Thyroid gland (tissue), 4 donors: ENCODE data around the gene HDGFL2. TPM values are rescaled to one million over a fixed set of nuclear protein-coding genes. Genes with fewer than 3 reads are reported as not detected.

Source experiments
- DNase-seq, 2 donors: peaks; one replicate each; pipeline ENCODE4 v3.0.0-alpha.2; 2019
- H3K27ac ChIP-seq, 3 donors: fragments of 200-600 bp; sonication (generic); 1 replicate in 2 of 3; 2 replicates in 1 of 3; pipeline ENCODE4 v1.5.1; 2016 to 2019; ENCODE audit warnings: mild to moderate bottlenecking in 1 of 3, moderate library complexity in 1 of 3
- H3K27me3 ChIP-seq: fragments of 200-600 bp; sonication (generic); one replicate; pipeline ENCODE4 v1.5.1; 2019
- H3K36me3 ChIP-seq, 2 donors: fragments of 200-600 bp; sonication (generic); one replicate each; pipeline ENCODE4 v1.5.1; 2016 to 2019
- H3K4me1 ChIP-seq, 2 donors: fragments of 200-600 bp; sonication (generic); one replicate each; pipeline ENCODE4 v1.5.1; 2017 to 2019
- H3K4me3 ChIP-seq, 3 donors: fragments of 200-600 bp; sonication (generic); replicated peaks in 1 of 3; 1 replicate in 2 of 3; 2 replicates in 1 of 3; pipeline ENCODE4 v1.5.1; 2016; ENCODE audit warnings: mild to moderate bottlenecking in 1 of 3
- H3K9me3 ChIP-seq: fragments of 200-600 bp; sonication (generic); one replicate; pipeline ENCODE4 v1.5.1; 2017
- CTCF ChIP-seq, 6 experiments: fragments of 200-600 bp in 3 of 6; fragments of 450-650 bp in 3 of 6; sonication (generic) in 3 of 6; IDR thresholded peaks; one replicate each; pipeline ENCODE4 v1.5.1; 2016 to 2019; ENCODE audit warnings: antibody characterized with exemption in 6 of 6, mild to moderate bottlenecking in 2 of 6, inconsistent platforms in 1 of 6, moderate library complexity in 1 of 6
- POLR2A ChIP-seq, 2 donors: fragments of 450-650 bp; IDR thresholded peaks; one replicate each; pipeline ENCODE4 v1.6.1; 2017; ENCODE audit warnings: antibody characterized with exemption in 2 of 2, mild to moderate bottlenecking in 2 of 2, moderate library complexity in 1 of 2
- whole genome bisulfite sequencing, 2 donors: methylation state at CpG; one replicate each; pipeline ENCODE4 v1.1.5; 2017; 5-methylcytosine and 5-hydroxymethylcytosine counted together
- intact Hi-C: fragments of 100-400 bp; cut with DNase I; formaldehyde crosslinking; loops from one replicate; pipeline ENCODE4 v1.15.1; 2023
- total RNA-seq, 4 donors: library from RNA; depleted of rRNA; stranded (reverse); fragments of >200 nt; gene quantifications; one replicate each; pipeline ENCODE4 v1.2.3, GENCODE V29; 2016

HDGFL2 gene
- total RNA-seq, 4 donors from 2014 or later = 26.5 to 42.3 (median 28.4) TPM

GRCh38 chr19:4498694-4499093, 26.6 kb downstream of the HDGFL2 start:
- Histone ChIP-seq H3K36me3 (peaks cover 58 to 72% of the 10 kb centered on the region in 2 donors), H3K9me3 (no peaks in the 10 kb centered on the region), H3K27ac (no peak overlapping the region), H3K27me3 (no peaks in the 10 kb centered on the region), H3K4me1 (no peaks in the 10 kb centered on the region), H3K4me3 (no peak overlapping the region)
- no peak for DNase-seq
- intact Hi-C loops = no loop called here
- 99 to 100% methylated on average over 1 to 11 of the region's 12 CpGs for WGBS, 2 donors
- no peak for TF ChIP-seq POLR2A (IDR thresholded peaks at IDR 0.05)
- TF ChIP-seq CTCF (IDR thresholded peaks at IDR 0.05) = no peak

GRCh38 chr19:4499318-4499717, 27.2 kb downstream of the HDGFL2 start:
- WGBS, 2 donors = 95 to 96% methylated on average over 23 of the region's 23 CpGs
- intact Hi-C loops = no loop called here
- Histone ChIP-seq H3K4me3 (no peak overlapping the region), H3K27ac (no peak overlapping the region), H3K9me3 (no peaks in the 10 kb centered on the region), H3K27me3 (no peaks in the 10 kb centered on the region), H3K36me3 (peaks cover 52 to 66% of the 10 kb centered on the region in 2 donors), H3K4me1 (no peaks in the 10 kb centered on the region)
- DNase-seq = no peak
- TF ChIP-seq CTCF (IDR thresholded peaks at IDR 0.05) (no peak), POLR2A (IDR thresholded peaks at IDR 0.05) (no peak)

- H3K4me1 ChIP-seq = no peaks in the 10 kb centered on the region
- no peak overlapping the region for H3K27ac ChIP-seq
- WGBS, 2 donors = 87 to 95% methylated on average over 8 to 14 of the region's 15 CpGs
- no peak overlapping the region for H3K4me3 ChIP-seq
- intact Hi-C loops = no loop called here
- H3K27me3 ChIP-seq = no peaks in the 10 kb centered on the region
- TF ChIP-seq CTCF (IDR thresholded peaks at IDR 0.05) (no peak), POLR2A (IDR thresholded peaks at IDR 0.05) (no peak)
- no peaks in the 10 kb centered on the region for H3K9me3 ChIP-seq
- peaks cover 48 to 61% of the 10 kb centered on the region in 2 donors for H3K36me3 ChIP-seq
- no peak for DNase-seq
Measured at GRCh38 chr19:4499855-4500254, 27.8 kb downstream of the HDGFL2 start.

- WGBS, 2 donors = 93 to 95% methylated on average over 15 to 17 of the region's 29 CpGs
- no peak for DNase-seq
- no peaks in the 10 kb centered on the region for H3K4me1 ChIP-seq
- intact Hi-C loops = no loop called here
- no peaks in the 10 kb centered on the region for H3K9me3 ChIP-seq
- no peak overlapping the region for H3K4me3 ChIP-seq
- H3K27ac ChIP-seq = no peak overlapping the region
- TF ChIP-seq POLR2A (IDR thresholded peaks at IDR 0.05) = no peak
- H3K36me3 ChIP-seq = peaks cover 48 to 56% of the 10 kb centered on the region in 2 donors
- no peaks in the 10 kb centered on the region for H3K27me3 ChIP-seq
Measured at GRCh38 chr19:4500841-4501591, 28.9 kb downstream of the HDGFL2 start.

GRCh38 chr19:4501691-4502090, 29.6 kb downstream of the HDGFL2 start:
- Histone ChIP-seq H3K9me3 (no peaks in the 10 kb centered on the region), H3K4me1 (no peaks in the 10 kb centered on the region), H3K27ac (no peak overlapping the region), H3K4me3 (no peak overlapping the region), H3K27me3 (no peaks in the 10 kb centered on the region), H3K36me3 (peaks cover 48 to 51% of the 10 kb centered on the region in 2 donors)
- WGBS, 2 donors = 83 to 89% methylated on average over 19 to 23 of the region's 25 CpGs
- TF ChIP-seq POLR2A (IDR thresholded peaks at IDR 0.05) (no peak), CTCF (IDR thresholded peaks at IDR 0.05) (no peak)
- intact Hi-C loops = no loop called here
- no peak for DNase-seq
